HG03354 (cell line): ENCODE data around the gene SMYD3.
"Not testable (repeated sequence)": the region's sequence is repeated elsewhere in the genome, so short reads cannot be mapped to it uniquely, and the experiment has no call there.

ENCODE experiments used
- ATAC-seq: cut with Tn5 transposase; IDR thresholded peaks from one replicate; pipeline ENCODE4 v1.9.1; 2021; ENCODE audit warnings: mild to moderate bottlenecking; ENCODE audit not compliant: unreplicated experiment, poor library complexity, severe bottlenecking

The SMYD3 gene

GRCh38 chr1:246032031-246032551, 475.0 kb downstream of the SMYD3 start:
- ATAC-seq, result no peak

GRCh38 chr1:246029616-246030015, 477.5 kb downstream of the SMYD3 start:
- ATAC-seq, result no peak

GRCh38 chr1:246024118-246024517, 483.0 kb downstream of the SMYD3 start:
- not testable (repeated sequence) for ATAC-seq

- ATAC-seq, result no peak
Measured at GRCh38 chr1:246020211-246020954, 486.7 kb downstream of the SMYD3 start.

GRCh38 chr1:246018146-246018545, 488.9 kb downstream of the SMYD3 start:
- ATAC-seq, result no peak

GRCh38 chr1:246012341-246012740, 494.7 kb downstream of the SMYD3 start:
- ATAC-seq, result peak; percentile 47

GRCh38 chr1:246010386-246010785, 496.7 kb downstream of the SMYD3 start:
- ATAC-seq, result no peak

- ATAC-seq, result no peak
Measured at GRCh38 chr1:246008363-246008831, 498.7 kb downstream of the SMYD3 start.

- ATAC-seq, result no peak
Measured at GRCh38 chr1:246005067-246005466, 502.0 kb downstream of the SMYD3 start.

- no peak for ATAC-seq
Measured at GRCh38 chr1:246004301-246004700, 502.8 kb downstream of the SMYD3 start.

- no peak for ATAC-seq
Measured at GRCh38 chr1:246003442-246003730, 503.7 kb downstream of the SMYD3 start.

GRCh38 chr1:246002725-246003441, 504.2 kb downstream of the SMYD3 start:
- ATAC-seq, result peak; percentile 79

GRCh38 chr1:246001837-246002230, 505.2 kb downstream of the SMYD3 start:
- no peak for ATAC-seq

GRCh38 chr1:246001142-246001836, 505.8 kb downstream of the SMYD3 start:
- no peak for ATAC-seq

GRCh38 chr1:246000638-246001015, 506.5 kb downstream of the SMYD3 start:
- no peak for ATAC-seq

- peak; percentile 78 for ATAC-seq
Measured at GRCh38 chr1:245999697-246000637, 507.1 kb downstream of the SMYD3 start.

GRCh38 chr1:245997471-245998258, 509.4 kb downstream of the SMYD3 start:
- no peak for ATAC-seq

GRCh38 chr1:245996811-245997210, 510.3 kb downstream of the SMYD3 start:
- no peak for ATAC-seq

GRCh38 chr1:245995474-245995873, 511.6 kb downstream of the SMYD3 start:
- ATAC-seq, result no peak
